Stomach smooth muscle (tissue), 2 donors: Measurements from ENCODE around the gene LRCH3.

Source experiments
- H3K27ac ChIP-seq: one replicate; pipeline ENCODE4 v1.7.0; 2013; ENCODE audit warnings: mild to moderate bottlenecking, low read length, inconsistent platforms
- H3K27me3 ChIP-seq, 2 donors: one replicate each; pipeline ENCODE4 v1.7.0; 2013; ENCODE audit warnings: low read length in 2 of 2; ENCODE audit not compliant: insufficient read depth in 2 of 2, control insufficient read depth in 1 of 2
- H3K36me3 ChIP-seq, 2 donors: one replicate each; pipeline ENCODE4 v1.7.0; 2013; ENCODE audit warnings: low read length in 2 of 2; ENCODE audit not compliant: control insufficient read depth in 2 of 2, insufficient read depth in 2 of 2
- H3K4me1 ChIP-seq: one replicate; pipeline ENCODE4 v1.7.0; 2013; ENCODE audit warnings: low read length; ENCODE audit not compliant: control insufficient read depth, insufficient read depth
- H3K4me3 ChIP-seq, 2 donors: one replicate each; pipeline ENCODE4 v1.7.0; 2013; ENCODE audit warnings: low read length in 2 of 2
- H3K9ac ChIP-seq, 2 donors: one replicate each; pipeline ENCODE4 v1.7.0; 2013; ENCODE audit warnings: low read length in 2 of 2, mild to moderate bottlenecking in 1 of 2
- H3K9me3 ChIP-seq, 2 donors: one replicate each; pipeline ENCODE4 v1.7.0; 2013; ENCODE audit warnings: low read length in 2 of 2; ENCODE audit not compliant: control insufficient read depth in 2 of 2
- donor health status: healthy.
- donor health status: Pancreatic carcinoma.

LRCH3 gene

DNA sequence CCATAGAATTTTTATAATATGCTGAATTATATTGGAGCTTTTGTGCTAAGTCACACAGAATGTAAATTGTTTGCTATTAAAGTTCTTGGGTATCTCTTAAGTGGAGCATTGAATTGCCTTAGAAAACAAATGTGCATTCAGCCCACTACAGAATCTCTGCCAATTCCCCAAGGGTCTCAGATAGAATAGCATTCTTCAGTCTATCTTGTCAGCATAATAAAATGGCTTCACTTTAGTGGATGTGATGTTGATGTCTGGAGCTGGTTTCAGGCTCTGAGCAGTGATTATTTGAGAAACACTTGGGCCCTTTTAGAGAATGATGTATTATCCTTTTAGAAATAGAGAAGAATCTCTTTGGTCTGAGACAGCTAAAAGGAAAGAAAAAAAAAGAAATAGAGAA, 45.2 kb downstream of the LRCH3 start:
- H3K27ac ChIP-seq = no peak overlapping the region

DNA sequence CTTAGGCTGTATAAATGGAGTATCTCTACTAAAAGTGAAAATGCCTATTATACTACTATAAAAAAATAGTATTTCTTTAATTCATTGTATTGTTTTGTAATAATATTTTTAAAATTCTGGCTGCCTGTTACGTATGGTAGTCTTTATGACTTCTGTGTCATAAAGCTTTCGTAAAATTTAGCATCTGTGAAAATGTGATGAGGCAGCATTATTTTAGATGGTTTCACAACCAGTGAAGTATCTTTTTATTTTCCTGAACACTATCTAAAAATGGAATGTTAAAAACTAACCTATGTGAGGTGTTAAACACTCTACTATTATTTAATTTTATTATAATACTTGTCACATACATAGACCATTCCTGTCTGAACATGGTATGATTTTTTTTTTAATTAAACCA, 46.2 kb downstream of the LRCH3 start:
- no peak overlapping the region for H3K9ac ChIP-seq
- no peak overlapping the region for H3K4me3 ChIP-seq
- no peaks in the 10 kb centered on the region for H3K27me3 ChIP-seq
- peaks cover 27 to 34% of the 10 kb centered on the region in 2 donors for H3K36me3 ChIP-seq
- no peaks in the 10 kb centered on the region for H3K9me3 ChIP-seq
- no peak overlapping the region for H3K27ac ChIP-seq
- H3K4me1 ChIP-seq = no peaks in the 10 kb centered on the region

More for the DNA sequence above, 45.2 kb downstream of the LRCH3 start:
- H3K27me3 ChIP-seq = no peaks in the 10 kb centered on the region
- no peaks in the 10 kb centered on the region for H3K4me1 ChIP-seq
- no peaks in the 10 kb centered on the region for H3K9me3 ChIP-seq
- peaks cover 26 to 33% of the 10 kb centered on the region in 2 donors for H3K36me3 ChIP-seq
- no peak overlapping the region for H3K9ac ChIP-seq
- H3K4me3 ChIP-seq = no peak overlapping the region

DNA sequence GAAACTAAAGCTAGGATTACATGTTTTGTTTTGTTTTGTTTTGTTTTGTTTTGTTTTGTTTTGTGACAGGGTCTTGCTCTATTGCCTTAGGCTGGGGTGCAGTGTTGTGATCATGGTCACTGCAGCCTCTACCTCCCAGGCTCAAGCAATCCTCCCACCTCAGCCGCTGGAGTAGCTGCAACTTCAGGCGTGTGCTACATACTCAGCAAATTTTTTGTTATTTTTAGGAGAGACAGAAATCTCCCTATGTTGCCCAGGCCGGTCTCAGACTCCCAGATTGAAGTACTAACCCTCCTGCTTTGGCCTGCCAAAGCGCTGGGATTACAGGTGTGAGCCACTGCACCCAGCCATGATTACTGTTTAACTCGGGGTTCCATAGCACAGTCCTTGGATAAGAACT, 50.7 kb downstream of the LRCH3 start:
- H3K27ac ChIP-seq = no peak overlapping the region
- H3K4me3 ChIP-seq = no peak overlapping the region
- H3K9me3 ChIP-seq = no peaks in the 10 kb centered on the region
- peaks cover 18 to 42% of the 10 kb centered on the region in 2 donors for H3K36me3 ChIP-seq
- no peaks in the 10 kb centered on the region for H3K4me1 ChIP-seq
- no peak overlapping the region for H3K9ac ChIP-seq
- no peaks in the 10 kb centered on the region for H3K27me3 ChIP-seq

DNA sequence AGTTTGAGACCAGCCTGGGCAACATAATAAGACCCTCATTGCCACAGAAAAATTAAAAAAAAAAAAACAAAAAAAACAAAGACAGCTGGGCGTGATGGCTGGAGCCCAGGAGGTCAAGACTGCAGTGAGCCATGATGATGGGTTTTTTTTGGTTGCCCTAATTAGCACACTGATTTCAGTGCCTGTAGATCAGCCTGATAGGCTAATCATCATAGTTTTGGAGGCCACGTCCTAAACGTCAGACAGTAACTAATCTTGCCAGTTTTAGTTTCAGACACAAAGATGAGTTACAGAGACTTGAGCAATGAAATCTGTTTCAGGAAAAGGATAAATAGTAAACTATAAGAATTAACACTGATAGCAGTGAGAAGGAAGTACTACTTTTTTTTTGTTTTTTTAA, 55.4 kb downstream of the LRCH3 start:
- Histone ChIP-seq H3K27ac (no peak overlapping the region), H3K27me3 (no peaks in the 10 kb centered on the region), H3K9me3 (no peaks in the 10 kb centered on the region), H3K36me3 (peaks cover 9 to 27% of the 10 kb centered on the region in 2 donors), H3K4me1 (no peaks in the 10 kb centered on the region), H3K9ac (no peak overlapping the region), H3K4me3 (no peak overlapping the region)

DNA sequence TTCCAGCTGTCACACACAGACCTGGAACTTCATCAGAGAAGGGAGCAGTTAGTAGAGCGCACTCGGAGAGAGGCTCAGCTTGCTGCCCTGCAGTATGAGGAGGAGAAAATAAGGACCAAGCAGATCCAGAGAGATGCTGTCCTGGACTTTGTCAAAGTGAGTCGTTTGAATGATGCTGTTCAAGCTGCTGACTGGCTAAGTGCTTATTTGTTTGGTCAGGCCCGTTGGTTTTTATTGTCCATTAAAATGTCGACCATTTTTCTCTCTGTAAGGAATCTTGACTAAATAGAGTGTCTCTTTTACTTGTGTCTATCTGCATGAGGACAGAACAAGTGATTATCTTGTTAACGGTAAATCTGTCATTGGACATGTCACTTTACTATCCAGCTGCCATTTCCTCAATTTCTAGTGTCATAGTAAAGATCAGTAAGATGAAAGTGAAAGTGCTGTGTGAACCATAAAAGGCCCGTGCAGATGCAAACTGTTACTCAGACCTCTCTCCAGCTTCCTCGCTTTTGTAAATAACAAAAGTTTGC, 56.9 kb downstream of the LRCH3 start:
- Histone ChIP-seq H3K9ac (peak overlapping the region in 1 of 2 donors; percentile 3), H3K27me3 (no peaks in the 10 kb centered on the region), H3K27ac (no peak overlapping the region), H3K4me3 (peak overlapping the region; percentile 5 to 44), H3K4me1 (no peaks in the 10 kb centered on the region), H3K9me3 (no peaks in the 10 kb centered on the region), H3K36me3 (peaks cover 3 to 34% of the 10 kb centered on the region in 2 donors)

DNA sequence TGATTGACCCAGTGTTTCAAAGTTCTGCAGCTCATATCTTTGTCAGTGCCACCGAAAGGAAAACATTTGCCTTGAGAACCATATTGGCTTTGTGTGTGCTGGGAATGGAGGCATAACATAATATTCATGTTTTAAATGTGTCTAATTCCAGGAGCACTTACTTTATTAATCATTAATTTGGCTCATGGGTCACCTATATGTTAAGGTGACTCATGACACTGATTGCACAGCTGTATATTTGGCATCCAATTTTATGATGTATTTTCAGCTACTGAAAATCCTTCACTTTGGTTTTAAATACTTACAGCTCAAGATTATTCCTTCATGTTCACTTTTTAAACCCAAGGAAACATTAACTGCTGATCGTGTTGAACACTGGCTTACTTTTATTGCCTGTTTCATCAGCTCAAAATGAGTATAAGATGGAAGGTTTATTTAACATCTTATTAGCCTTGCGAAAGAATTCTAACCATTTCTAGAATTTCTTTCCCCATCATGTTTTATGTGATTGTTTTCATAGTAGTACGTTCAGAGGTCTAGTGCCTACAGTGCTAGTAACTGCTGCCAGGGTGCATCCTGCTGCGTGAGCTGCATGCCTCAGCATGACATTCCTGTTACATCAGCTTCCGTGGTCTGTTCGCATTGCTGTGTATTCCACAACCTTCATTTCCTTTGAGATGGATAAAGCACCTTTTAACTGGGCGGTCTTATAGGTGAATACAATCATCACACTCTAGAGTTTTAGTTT, 63.7 kb downstream of the LRCH3 start:
- H3K4me3 ChIP-seq = no peak overlapping the region
- H3K9ac ChIP-seq = no peak overlapping the region
- H3K36me3 ChIP-seq = peaks cover 15 to 25% of the 10 kb centered on the region in 2 donors
- H3K4me1 ChIP-seq = no peaks in the 10 kb centered on the region
- H3K27me3 ChIP-seq = no peaks in the 10 kb centered on the region
- H3K9me3 ChIP-seq = no peaks in the 10 kb centered on the region
- H3K27ac ChIP-seq = no peak overlapping the region

DNA sequence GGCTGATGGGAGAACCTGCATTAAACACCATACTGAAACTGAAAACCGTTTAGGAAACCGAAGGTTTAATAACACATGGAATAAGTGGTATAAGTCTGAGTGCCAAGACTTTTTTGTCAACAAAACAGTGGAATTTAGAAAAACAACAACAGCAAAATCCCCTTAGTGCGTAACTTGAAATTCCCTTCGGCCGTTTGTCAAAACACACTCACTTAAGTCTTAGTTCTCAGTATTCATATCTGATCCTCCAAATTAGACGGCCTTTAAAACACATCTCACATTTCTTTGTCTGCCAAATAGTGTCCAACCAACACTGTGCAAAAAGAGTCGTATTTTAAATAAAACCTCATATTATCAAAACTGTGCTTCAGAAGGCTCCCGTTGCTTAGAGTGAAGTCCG, 64.5 kb downstream of the LRCH3 start:
- peaks cover 15 to 23% of the 10 kb centered on the region in 2 donors for H3K36me3 ChIP-seq
- H3K27ac ChIP-seq = no peak overlapping the region
- no peak overlapping the region for H3K9ac ChIP-seq
- H3K4me3 ChIP-seq = no peak overlapping the region
- H3K4me1 ChIP-seq = no peaks in the 10 kb centered on the region
- no peaks in the 10 kb centered on the region for H3K27me3 ChIP-seq
- H3K9me3 ChIP-seq = no peaks in the 10 kb centered on the region

DNA sequence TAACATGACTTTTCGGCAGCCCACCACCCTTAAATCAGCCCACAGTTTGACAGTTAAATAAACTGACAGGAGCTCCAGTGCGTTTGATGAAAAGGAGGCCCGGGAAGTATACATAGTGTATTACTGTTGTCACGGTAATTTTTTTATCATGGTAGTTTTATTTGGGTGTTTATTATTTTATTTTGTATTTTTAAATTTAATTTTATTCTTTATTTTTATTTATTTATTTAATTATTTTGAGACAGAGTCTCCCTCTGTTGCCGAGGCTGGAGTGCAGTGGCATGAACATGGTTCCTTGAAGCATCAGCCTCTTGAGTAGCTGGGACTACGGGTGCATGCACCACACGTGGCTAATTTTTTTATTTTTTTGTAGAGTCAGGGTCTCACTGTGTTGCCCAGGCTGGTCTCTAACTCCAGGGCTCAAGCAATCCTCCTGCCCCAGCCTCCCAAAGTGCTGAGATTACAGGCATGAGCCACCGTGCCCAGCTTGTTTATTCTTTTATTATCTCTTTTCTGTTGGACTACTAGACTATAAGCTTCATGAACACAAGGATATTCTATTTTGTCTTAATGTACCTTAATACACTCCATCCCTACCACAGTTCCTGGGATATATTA, 65.3 kb downstream of the LRCH3 start:
- H3K9me3 ChIP-seq = no peaks in the 10 kb centered on the region
- no peak overlapping the region for H3K27ac ChIP-seq
- H3K27me3 ChIP-seq = no peaks in the 10 kb centered on the region
- H3K36me3 ChIP-seq = peaks cover 15 to 22% of the 10 kb centered on the region in 2 donors
- no peak overlapping the region for H3K9ac ChIP-seq
- H3K4me3 ChIP-seq = no peak overlapping the region
- H3K4me1 ChIP-seq = no peaks in the 10 kb centered on the region

DNA sequence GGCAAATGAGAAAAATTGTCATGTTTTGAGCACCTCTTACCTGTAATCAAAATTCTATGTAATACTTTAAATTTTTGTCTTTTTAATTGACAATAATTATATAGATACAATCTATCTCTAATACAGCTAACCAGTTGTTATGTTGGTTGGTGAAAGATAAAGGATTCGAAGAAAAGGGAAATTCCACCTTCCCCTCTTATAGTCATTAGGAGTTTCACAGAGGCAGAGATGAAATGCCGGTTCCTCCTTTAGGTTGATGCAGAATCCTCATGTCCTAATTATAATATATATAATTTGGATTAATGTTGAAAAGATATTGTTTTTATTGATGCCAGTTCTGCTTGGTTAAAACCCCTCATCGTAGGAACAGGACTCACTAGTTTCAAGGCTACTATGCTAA, 67.1 kb downstream of the LRCH3 start:
- H3K4me3 ChIP-seq = no peak overlapping the region
- no peaks in the 10 kb centered on the region for H3K27me3 ChIP-seq
- H3K36me3 ChIP-seq = peaks cover 12% of the 10 kb centered on the region in 2 donors
- no peak overlapping the region for H3K9ac ChIP-seq
- no peaks in the 10 kb centered on the region for H3K4me1 ChIP-seq
- H3K27ac ChIP-seq = no peak overlapping the region
- H3K9me3 ChIP-seq = no peaks in the 10 kb centered on the region

DNA sequence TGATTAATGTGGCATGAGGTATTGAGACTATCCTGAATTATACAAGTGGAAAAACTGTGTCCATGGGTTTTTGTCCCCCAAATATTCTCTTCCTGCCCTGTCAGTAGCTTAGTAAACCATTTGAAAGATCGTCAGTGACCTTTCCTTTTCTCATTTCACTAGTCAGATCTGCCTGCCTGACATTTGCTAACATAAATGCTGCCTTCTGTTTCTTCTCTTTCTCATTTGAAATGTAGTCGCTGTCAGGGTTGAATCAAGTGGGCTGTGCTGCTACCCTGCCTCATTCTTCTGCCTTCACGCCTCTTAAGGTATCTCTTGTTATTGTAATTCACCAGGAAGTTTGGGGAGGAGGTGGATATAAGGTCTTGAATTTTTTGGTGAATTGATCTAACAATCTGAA, 67.5 kb downstream of the LRCH3 start:
- Histone ChIP-seq H3K27ac (no peak overlapping the region), H3K36me3 (peaks cover 12% of the 10 kb centered on the region in 2 donors), H3K27me3 (no peaks in the 10 kb centered on the region), H3K9ac (no peak overlapping the region), H3K4me3 (no peak overlapping the region), H3K9me3 (no peaks in the 10 kb centered on the region), H3K4me1 (no peaks in the 10 kb centered on the region)

DNA sequence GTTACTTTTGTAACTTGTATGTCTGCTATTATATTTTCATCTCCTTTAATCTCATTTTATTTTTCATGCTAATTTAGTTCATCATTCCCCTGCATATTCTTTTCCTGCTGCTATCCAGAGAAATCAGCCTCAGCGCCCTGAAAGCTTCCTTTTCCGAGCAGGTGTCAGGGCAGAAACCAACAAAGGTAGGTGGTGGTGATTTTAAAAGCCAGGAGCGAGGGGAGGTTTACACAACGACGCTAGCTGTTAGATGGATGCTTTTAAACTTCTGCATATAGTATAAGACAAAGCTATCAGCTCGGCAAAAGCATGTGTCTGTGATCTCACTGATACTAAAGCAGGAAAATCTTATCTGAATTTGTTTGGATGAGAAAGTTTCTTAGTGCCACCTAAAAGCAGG, 75.0 kb downstream of the LRCH3 start:
- H3K27me3 ChIP-seq = no peaks in the 10 kb centered on the region
- H3K4me1 ChIP-seq = no peaks in the 10 kb centered on the region
- H3K4me3 ChIP-seq = no peak overlapping the region
- no peak overlapping the region for H3K27ac ChIP-seq
- H3K9me3 ChIP-seq = no peaks in the 10 kb centered on the region
- H3K36me3 ChIP-seq = peaks cover 20 to 24% of the 10 kb centered on the region in 2 donors
- H3K9ac ChIP-seq = no peak overlapping the region
